IMR-90 (cell line): Measurements from ENCODE around the gene ABHD17B. TPM values are rescaled to one million over a fixed set of nuclear protein-coding genes. Genes with fewer than 3 reads are reported as not detected.

Source experiments
- ATAC-seq: fragments of 200-7000 bp; cut with Tn5 transposase; 2 replicates; pipeline ENCODE4 v1.9.1; 2020; ENCODE audit warnings: low read depth, mild to moderate bottlenecking, moderate library complexity
- BruUV-seq: library from RNA; stranded (reverse); fragments of 400-500 nt; replicated peaks from 2 replicates; lab custom pipeline; 2021; lab: Mats Ljungman, UMichigan
- CTCF ChIA-PET: fragments of 300-600 bp; formaldehyde crosslinking; extraction: SDS; loops from one replicate; lab custom pipeline; 2021; ENCODE audit warnings: antibody characterized with exemption; lab: Yijun Ruan, JAX
- POLR2A ChIA-PET: fragments of 300-600 bp; sonication (Branson Sonifier 250); formaldehyde crosslinking; loops from one replicate; lab custom pipeline; 2022; ENCODE audit warnings: antibody characterized with exemption; ENCODE audit not compliant: unreplicated experiment; lab: Charles Lee
- DNase-seq: peaks from one replicate; pipeline ENCODE4 v3.0.0; 2013
- H2AFZ ChIP-seq: replicated peaks from 2 replicates; pipeline ENCODE3; 2013; ENCODE audit warnings: low read length, mild to moderate bottlenecking; ENCODE audit not compliant: poor library complexity
- H2AK5ac ChIP-seq: 2 replicates; pipeline ENCODE4 v1.6.1; 2013; ENCODE audit warnings: low read depth, low read length, inconsistent platforms
- H2AK9ac ChIP-seq: replicated peaks from 2 replicates; pipeline ENCODE3; 2013; ENCODE audit warnings: mild to moderate bottlenecking, low read depth, low read length, moderate library complexity; ENCODE audit not compliant: poor library complexity
- H2BK120ac ChIP-seq: 2 replicates; pipeline ENCODE4 v1.6.1; 2013; ENCODE audit warnings: low read depth, low read length, inconsistent platforms
- H2BK15ac ChIP-seq: 3 replicates; pipeline ENCODE4 v1.6.1; 2013; ENCODE audit warnings: low read depth, low read length, inconsistent platforms
- H2BK20ac ChIP-seq: 2 replicates; pipeline ENCODE4 v1.6.1; 2013; ENCODE audit warnings: low read depth, mild to moderate bottlenecking, inconsistent platforms, low read length, moderate library complexity
- H2BK5ac ChIP-seq: 2 replicates; pipeline ENCODE4 v1.6.1; 2013; ENCODE audit warnings: mild to moderate bottlenecking, low read depth, low read length, inconsistent platforms; ENCODE audit not compliant: poor library complexity, severe bottlenecking
- H3K14ac ChIP-seq: replicated peaks from 2 replicates; pipeline ENCODE4 v1.6.1; 2013; ENCODE audit warnings: low read depth, low read length, inconsistent platforms
- H3K18ac ChIP-seq: 2 replicates; pipeline ENCODE4 v1.6.1; 2013; ENCODE audit warnings: low read depth, low read length, control low read depth
- H3K23ac ChIP-seq: 2 replicates; pipeline ENCODE4 v1.6.1; 2013; ENCODE audit warnings: low read depth, low read length, inconsistent platforms
- H3K27ac ChIP-seq: 2 replicates; pipeline ENCODE4 v1.5.1; 2013; ENCODE audit warnings: mild to moderate bottlenecking, control low read depth, low read length; ENCODE audit not compliant: insufficient read depth
- H3K27me3 ChIP-seq: 2 replicates; pipeline ENCODE4 v1.6.1; 2013; ENCODE audit warnings: low read length; ENCODE audit not compliant: control insufficient read depth, insufficient read depth
- H3K36me3 ChIP-seq: 2 replicates; pipeline ENCODE4 v1.6.1; 2013; ENCODE audit warnings: low read length, mixed read lengths; ENCODE audit not compliant: control insufficient read depth, insufficient read depth
- H3K4ac ChIP-seq: 2 replicates; pipeline ENCODE4 v1.6.1; 2013; ENCODE audit warnings: low read depth, low read length, inconsistent platforms
- H3K4me1 ChIP-seq: 2 replicates; pipeline ENCODE4 v1.6.1; 2013; ENCODE audit warnings: low read length, mixed read lengths; ENCODE audit not compliant: control insufficient read depth, insufficient read depth
- H3K4me2 ChIP-seq: 2 replicates; pipeline ENCODE4 v1.6.1; 2013; ENCODE audit warnings: low read depth, mild to moderate bottlenecking, control low read depth, low read length, moderate library complexity
- H3K4me3 ChIP-seq: 2 replicates; pipeline ENCODE4 v1.5.1; 2013; ENCODE audit warnings: low read depth, mild to moderate bottlenecking, control low read depth, low read length, moderate library complexity; ENCODE audit not compliant: insufficient read depth
- H3K56ac ChIP-seq: 2 replicates; pipeline ENCODE4 v1.6.1; 2013; ENCODE audit warnings: low read length, inconsistent platforms; ENCODE audit not compliant: insufficient read depth; ENCODE audit errors: extremely low read depth
- H3K79me1 ChIP-seq, 2 experiments: 2 replicates each; pipeline ENCODE4 v1.6.1; 2013; ENCODE audit warnings: low read length in 2 of 2, inconsistent platforms in 1 of 2, low read depth in 1 of 2
- H3K9ac ChIP-seq: 2 replicates; pipeline ENCODE4 v1.6.1; 2013; ENCODE audit warnings: low read depth, low read length, control low read depth
- H3K9me1 ChIP-seq: 2 replicates; pipeline ENCODE4 v1.6.1; 2013; ENCODE audit warnings: low read length, inconsistent platforms; ENCODE audit not compliant: insufficient read depth
- H3K9me3 ChIP-seq: 2 replicates; pipeline ENCODE4 v1.6.1; 2013; ENCODE audit warnings: low read length; ENCODE audit not compliant: control insufficient read depth, insufficient read depth
- H4K20me1 ChIP-seq: 2 replicates; pipeline ENCODE4 v1.6.1; 2013; ENCODE audit warnings: low read length, inconsistent platforms; ENCODE audit not compliant: insufficient read depth
- H4K5ac ChIP-seq: 2 replicates; pipeline ENCODE4 v1.6.1; 2013; ENCODE audit warnings: mild to moderate bottlenecking, low read depth, low read length, control low read depth
- H4K8ac ChIP-seq, 2 experiments: 2 replicates each; pipeline ENCODE4 v1.6.1; 2013; ENCODE audit warnings: low read depth in 2 of 2, low read length in 2 of 2, control low read depth in 1 of 2, inconsistent platforms in 1 of 2
- H4K91ac ChIP-seq: 2 replicates; pipeline ENCODE4 v1.6.1; 2013; ENCODE audit warnings: low read depth, low read length, inconsistent platforms; ENCODE audit not compliant: insufficient read depth
- CHD1 ChIP-seq: IDR thresholded peaks from 2 replicates; pipeline ENCODE4 v1.6.1; 2012; ENCODE audit warnings: low read depth, low read length, improper control_type of control experiment
- CTCF ChIP-seq: conservative IDR thresholded peaks from 2 replicates; pipeline ENCODE4 v1.5.1; 2012; ENCODE audit warnings: mild to moderate bottlenecking, low read depth, low read length, improper control_type of control experiment
- ELK1 ChIP-seq: fragments of 150-350 bp; IDR thresholded peaks from 2 replicates; pipeline ENCODE4 v1.6.1; 2016; ENCODE audit warnings: low read depth, mild to moderate bottlenecking, low read length, moderate library complexity, borderline replicate concordance
- MXI1 ChIP-seq: IDR thresholded peaks from 2 replicates; pipeline ENCODE4 v1.6.1; 2012; ENCODE audit warnings: low read depth, mild to moderate bottlenecking, low read length, moderate library complexity, borderline replicate concordance
- NFE2L2 ChIP-seq: fragments of 150-350 bp; IDR thresholded peaks from 2 replicates; pipeline ENCODE4 v1.6.1; 2016; ENCODE audit warnings: low read depth, mild to moderate bottlenecking, low read length
- POLR2A ChIP-seq: IDR thresholded peaks from 2 replicates; pipeline ENCODE4 v1.6.1; 2012; ENCODE audit warnings: mild to moderate bottlenecking, low read depth, low read length
- WGBS, 2 experiments: methylation state at CpG; one replicate each; pipeline versions ENCODE4 v1.1.5 to v1.1.7; 2013; ENCODE audit warnings: missing lambda C conversion rate in 2 of 2; ENCODE audit not compliant: insufficient read length in 1 of 2; ENCODE audit errors: extremely low coverage in 2 of 2; 5-methylcytosine and 5-hydroxymethylcytosine counted together
- dilution Hi-C: fragments of 300-500 bp; cut with HindIII; formaldehyde crosslinking; loops from one replicate; pipeline ENCODE4 v1.14.3; 2018; ENCODE audit warnings: low sequenced_read_pairs; ENCODE audit not compliant: unreplicated experiment
- in situ Hi-C: fragments of 300-500 bp; cut with MboI; formaldehyde crosslinking; loops from 3 replicates; pipeline ENCODE4 v1.14.3; 2019; ENCODE audit warnings: low sequenced_read_pairs, inconsistent platforms, mixed read lengths
- intact Hi-C: fragments of 100-400 bp; cut with micrococcal nuclease; formaldehyde crosslinking; loops from 2 replicates; pipeline ENCODE4 v1.10.0; 2022
- polyA plus RNA-seq, 3 experiments: library from polyadenylated mRNA; depleted of rRNA; stranded (reverse); fragments of >200 nt; gene quantifications; 2 replicates each; pipeline ENCODE4 v1.2.3, GENCODE V29; 2012; ENCODE audit warnings: low replicate concordance in 1 of 3
- total RNA-seq: library from RNA; depleted of rRNA; stranded (reverse); fragments of >200 nt; gene quantifications from 2 replicates; pipeline ENCODE4 v1.2.3, GENCODE V29; 2012

The ABHD17B gene
- total and polyA plus RNA-seq, 2 of the 4 experiments (the other 2 are of a cell fraction): 7.5 to 16.8 TPM

GRCh38 chr9:71937070-71937625 lies 26.2 kb upstream of the ABHD17B start:
- H4K91ac ChIP-seq: no peak overlapping the region
- no peaks in the 10 kb centered on the region for H4K20me1 ChIP-seq
- H3K79me1 ChIP-seq: peaks cover 10 to 11% of the 10 kb centered on the region in 2 experiments
- POLR2A ChIA-PET: no interaction called here
- DNase-seq: no peak
- H3K14ac ChIP-seq: no peak overlapping the region
- no peak overlapping the region for H2BK15ac ChIP-seq
- WGBS, 2 experiments: no CpG with 5 or more reads among the region's 4 CpGs
- no peak overlapping the region for H2AK9ac ChIP-seq
- H3K9me1 ChIP-seq: no peaks in the 10 kb centered on the region
- H3K4me3 ChIP-seq: no peak overlapping the region
- H3K56ac ChIP-seq: no peak overlapping the region
- no peak overlapping the region for H2BK20ac ChIP-seq
- H4K8ac ChIP-seq: no peak overlapping the region
- dilution Hi-C loops: no loop called here
- H3K23ac ChIP-seq: peak overlapping the region; percentile 24; the same call in 1 of the 2 replicates
- H4K5ac ChIP-seq: no peak overlapping the region
- CTCF ChIA-PET: interaction anchor here (0.6 kb wide), 1 partner anchor 130 kb away, joined by 3 read pairs; no protein-coding TSS in a partner anchor
- H3K36me3 ChIP-seq: no peaks in the 10 kb centered on the region
- H3K9me3 ChIP-seq: no peaks in the 10 kb centered on the region
- in situ Hi-C loops: no loop called here
- no TSS peak for BruUV-seq
- no peak overlapping the region for H3K9ac ChIP-seq
- H2BK5ac ChIP-seq: no peak overlapping the region
- H3K18ac ChIP-seq: no peak overlapping the region
- intact Hi-C loops: loop anchor here (5.0 kb wide), 1 partner anchor 35 kb away; no protein-coding TSS in a partner anchor
- H3K4me2 ChIP-seq: no peak overlapping the region
- no peaks in the 10 kb centered on the region for H3K27me3 ChIP-seq
- no peak overlapping the region for H3K4ac ChIP-seq
- no peak overlapping the region for H3K27ac ChIP-seq
- TF ChIP-seq MXI1: no peak
- TF ChIP-seq POLR2A: no peak
- no peak for TF ChIP-seq CHD1
- TF ChIP-seq NFE2L2: no peak
- no peak for TF ChIP-seq ELK1
- no peak for TF ChIP-seq CTCF
- H2AFZ ChIP-seq: no peak overlapping the region
- no peak for ATAC-seq
- no peak overlapping the region for H2BK120ac ChIP-seq
- H3K4me1 ChIP-seq: peaks cover 4% of the 10 kb centered on the region; the same call in 1 of the 2 replicates
- no peak overlapping the region for H2AK5ac ChIP-seq
